A673 (cell line): Measurements from ENCODE around the gene PDHA1. TPM values are rescaled to one million over a fixed set of nuclear protein-coding genes. Genes with fewer than 3 reads are reported as not detected.

Experiments used
- BruUV-seq: library from RNA; stranded (reverse); fragments of 400-500 nt; replicated peaks from 2 replicates; lab custom pipeline; 2021; lab: Mats Ljungman, UMichigan
- CTCF ChIA-PET: fragments of 300-600 bp; sonication (Branson Sonifier 250); formaldehyde crosslinking; loops from one replicate; lab custom pipeline; 2022; ENCODE audit warnings: antibody characterized with exemption; lab: Charles Lee
- POLR2A ChIA-PET: fragments of 300-600 bp; sonication (Branson Sonifier 250); formaldehyde crosslinking; loops from one replicate; lab custom pipeline; 2022; ENCODE audit warnings: antibody characterized with exemption; ENCODE audit not compliant: low non-redundant PET; lab: Charles Lee
- DNase-seq: peaks from one replicate; pipeline ENCODE4 v3.0.0-alpha.2; 2015; ENCODE audit warnings: low spot score
- H3K27ac ChIP-seq: fragments of 200-600 bp; sonication (generic); 2 replicates; pipeline ENCODE4 v1.5.1; 2016; ENCODE audit warnings: mixed run types, low read depth, mild to moderate bottlenecking, mixed read lengths, antibody characterized with exemption, low read length; ENCODE audit not compliant: poor library complexity, severe bottlenecking
- H3K27me3 ChIP-seq: fragments of 200-600 bp; sonication (generic); replicated peaks from 2 replicates; pipeline ENCODE4 v1.6.1; 2017; ENCODE audit warnings: mixed run types, low read depth, mild to moderate bottlenecking, mixed read lengths, antibody characterized with exemption, low read length; ENCODE audit not compliant: insufficient read depth, poor library complexity
- H3K36me3 ChIP-seq: fragments of 200-600 bp; sonication (generic); 2 replicates; pipeline ENCODE4 v1.6.1; 2016; ENCODE audit warnings: mixed run types, mild to moderate bottlenecking, mixed read lengths, antibody characterized with exemption, low read length; ENCODE audit not compliant: insufficient read depth, poor library complexity, severe bottlenecking
- H3K4me1 ChIP-seq: fragments of 200-600 bp; sonication (generic); 2 replicates; pipeline ENCODE4 v1.6.1; 2017; ENCODE audit warnings: mixed run types, mild to moderate bottlenecking, mixed read lengths, antibody characterized with exemption, low read length; ENCODE audit not compliant: insufficient read depth, poor library complexity, severe bottlenecking
- H3K4me3 ChIP-seq: fragments of 200-600 bp; sonication (generic); 2 replicates; pipeline ENCODE4 v1.5.1; 2016; ENCODE audit warnings: low read depth, mixed run types, mild to moderate bottlenecking, mixed read lengths, low read length; ENCODE audit not compliant: poor library complexity, severe bottlenecking
- H3K9me3 ChIP-seq: fragments of 200-600 bp; sonication (generic); 2 replicates; pipeline ENCODE4 v1.6.1; 2016; ENCODE audit warnings: mixed run types, low read depth, mild to moderate bottlenecking, mixed read lengths, antibody characterized with exemption, low read length; ENCODE audit not compliant: poor library complexity, severe bottlenecking
- EZH2 ChIP-seq: fragments of 200-600 bp; sonication (generic); IDR thresholded peaks from 2 replicates; pipeline ENCODE4 v1.6.1; 2017; ENCODE audit warnings: borderline replicate concordance, low read depth, mild to moderate bottlenecking, mixed read lengths, antibody characterized with exemption, low read length; ENCODE audit not compliant: poor library complexity, severe bottlenecking
- intact Hi-C: fragments of 100-400 bp; cut with micrococcal nuclease; formaldehyde crosslinking; loops from one replicate; pipeline ENCODE4 v1.10.0; 2022; ENCODE audit not compliant: unreplicated experiment
- total RNA-seq: library from RNA; stranded (reverse); gene quantifications from 2 replicates; pipeline ENCODE4 v1.2.3, GENCODE V29; 2021
- TF ChIP-seq, protein P1 (sequence below): fragments of 300-800, 200-600 bp; sonication (generic); conservative IDR thresholded peaks from 2 replicates; pipeline ENCODE4 v1.5.1; 2017; ENCODE audit warnings: low read depth, mild to moderate bottlenecking, antibody characterized with exemption, low read length, moderate library complexity, mixed read lengths

The PDHA1 gene
- total RNA-seq, 1 experiment from 2014 or later, result 350 TPM

DNA sequence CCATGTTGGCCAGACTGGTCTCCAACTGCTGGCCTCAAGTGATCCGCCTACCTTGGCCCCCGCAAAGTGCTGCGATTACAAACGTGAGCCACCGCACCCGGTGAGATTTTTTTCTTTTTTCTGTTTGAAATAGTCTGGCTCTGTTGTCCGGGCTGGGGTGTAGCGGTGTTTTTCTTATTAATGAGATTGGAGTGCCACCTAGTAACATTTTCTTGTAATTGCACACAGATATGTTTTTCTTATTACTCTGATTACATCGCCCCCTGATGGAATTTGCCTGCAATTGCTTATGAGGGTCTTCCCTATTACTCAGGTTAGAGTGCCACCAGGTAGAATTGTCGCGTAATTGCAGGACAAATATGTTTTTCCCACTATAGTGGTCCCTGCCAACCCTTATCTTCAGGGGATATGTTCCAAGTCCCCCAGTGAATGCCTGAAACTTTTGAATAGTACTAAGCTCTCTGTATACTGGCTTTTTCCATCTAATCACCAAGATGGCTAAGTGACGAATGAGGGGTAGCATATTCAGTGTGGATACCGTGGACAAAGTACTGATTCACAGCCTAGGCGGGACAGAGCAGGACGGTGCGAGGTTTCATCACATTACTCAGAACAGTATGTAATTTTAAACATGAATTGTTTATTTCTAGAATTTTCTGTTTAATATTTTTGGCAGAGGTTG, 8.6 kb upstream of the PDHA1 start:
- no peak for TF ChIP-seq EZH2
- TF ChIP-seq, protein P1, sequence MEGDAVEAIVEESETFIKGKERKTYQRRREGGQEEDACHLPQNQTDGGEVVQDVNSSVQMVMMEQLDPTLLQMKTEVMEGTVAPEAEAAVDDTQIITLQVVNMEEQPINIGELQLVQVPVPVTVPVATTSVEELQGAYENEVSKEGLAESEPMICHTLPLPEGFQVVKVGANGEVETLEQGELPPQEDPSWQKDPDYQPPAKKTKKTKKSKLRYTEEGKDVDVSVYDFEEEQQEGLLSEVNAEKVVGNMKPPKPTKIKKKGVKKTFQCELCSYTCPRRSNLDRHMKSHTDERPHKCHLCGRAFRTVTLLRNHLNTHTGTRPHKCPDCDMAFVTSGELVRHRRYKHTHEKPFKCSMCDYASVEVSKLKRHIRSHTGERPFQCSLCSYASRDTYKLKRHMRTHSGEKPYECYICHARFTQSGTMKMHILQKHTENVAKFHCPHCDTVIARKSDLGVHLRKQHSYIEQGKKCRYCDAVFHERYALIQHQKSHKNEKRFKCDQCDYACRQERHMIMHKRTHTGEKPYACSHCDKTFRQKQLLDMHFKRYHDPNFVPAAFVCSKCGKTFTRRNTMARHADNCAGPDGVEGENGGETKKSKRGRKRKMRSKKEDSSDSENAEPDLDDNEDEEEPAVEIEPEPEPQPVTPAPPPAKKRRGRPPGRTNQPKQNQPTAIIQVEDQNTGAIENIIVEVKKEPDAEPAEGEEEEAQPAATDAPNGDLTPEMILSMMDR, result peak; percentile 62
- ChIA-PET CTCF (no interaction called here), POLR2A (no interaction called here)
- Histone ChIP-seq H3K4me1 (peaks cover 16% of the 10 kb centered on the region), H3K27me3 (no peaks in the 10 kb centered on the region), H3K36me3 (no peaks in the 10 kb centered on the region), H3K27ac (no peak overlapping the region), H3K9me3 (peaks cover 12% of the 10 kb centered on the region), H3K4me3 (no peak overlapping the region)
- peak; percentile 71 for DNase-seq
- no TSS peak for BruUV-seq
- intact Hi-C loops, result loop anchor here (1.0 to 5.0 kb wide), 4 partner anchors 108 to 944 kb away; no protein-coding TSS in a partner anchor

GRCh38 chrX:19342331-19342906, 1.3 kb upstream of the PDHA1 start:
- peak; percentile 41 for DNase-seq
- TF ChIP-seq, protein P1, result no peak
- TF ChIP-seq EZH2, result no peak
- BruUV-seq, result no TSS peak
- Histone ChIP-seq H3K4me1 (peaks cover 8% of the 10 kb centered on the region), H3K36me3 (no peaks in the 10 kb centered on the region), H3K27ac (peak overlapping the region; percentile 29), H3K4me3 (no peak overlapping the region), H3K27me3 (no peaks in the 10 kb centered on the region), H3K9me3 (no peaks in the 10 kb centered on the region)
- ChIA-PET CTCF (no interaction called here), POLR2A (no interaction called here)
- intact Hi-C loops, result no loop called here

GRCh38 chrX:19343085-19343534, 617 bp upstream of the PDHA1 start:
- H3K36me3 ChIP-seq, result peaks cover 1% of the 10 kb centered on the region
- H3K9me3 ChIP-seq, result no peaks in the 10 kb centered on the region
- peak overlapping the region; percentile 86 for H3K4me3 ChIP-seq
- ChIA-PET CTCF (no interaction called here), POLR2A (no interaction called here)
- H3K27me3 ChIP-seq, result no peaks in the 10 kb centered on the region
- intact Hi-C loops, result no loop called here
- peaks cover 8% of the 10 kb centered on the region for H3K4me1 ChIP-seq
- H3K27ac ChIP-seq, result peak overlapping the region; percentile 29
- DNase-seq, result no peak
- TF ChIP-seq, protein P1, result no peak
- TF ChIP-seq EZH2, result no peak
- BruUV-seq, result no TSS peak
